Smooth muscle cell (in vitro differentiated cells): ENCODE measurements around the gene OTOGL. TPM values are rescaled to one million over a fixed set of nuclear protein-coding genes. Genes with fewer than 3 reads are reported as not detected.

Source experiments
- DNase-seq: peaks from one replicate; lab custom pipeline; 2025; ENCODE audit not compliant: unreplicated experiment; lab: John Stamatoyannopoulos, UW
- H2AFZ ChIP-seq: fragments of 200-600 bp; sonication (generic); 2 replicates; pipeline ENCODE4 v1.6.0; 2016; ENCODE audit warnings: antibody characterized with exemption, low read depth, mild to moderate bottlenecking
- H3F3A ChIP-seq: fragments of 200-600 bp; sonication (generic); 2 replicates; pipeline ENCODE4 v1.6.0; 2017; ENCODE audit warnings: antibody characterized with exemption, low read depth
- H3K27ac ChIP-seq: fragments of 200-600 bp; sonication (generic); 2 replicates; pipeline ENCODE4 v1.5.1; 2016; ENCODE audit warnings: low read depth, mild to moderate bottlenecking
- H3K27me3 ChIP-seq: fragments of 200-600 bp; sonication (generic); 2 replicates; pipeline ENCODE4 v1.6.1; 2016; ENCODE audit warnings: low read depth, mild to moderate bottlenecking
- H3K36me3 ChIP-seq: fragments of 200-600 bp; sonication (generic); 2 replicates; pipeline ENCODE4 v1.5.1; 2016; ENCODE audit warnings: low read depth
- H3K4me1 ChIP-seq: fragments of 200-600 bp; sonication (generic); 2 replicates; pipeline ENCODE4 v1.5.1; 2016; ENCODE audit warnings: low read depth
- H3K4me2 ChIP-seq: fragments of 200-600 bp; sonication (generic); 2 replicates; pipeline ENCODE4 v1.6.0; 2016; ENCODE audit warnings: mild to moderate bottlenecking
- H3K4me3 ChIP-seq: fragments of 200-600 bp; sonication (generic); 2 replicates; pipeline ENCODE4 v1.5.1; 2016; ENCODE audit warnings: mild to moderate bottlenecking
- H3K79me2 ChIP-seq: fragments of 200-600 bp; sonication (generic); 2 replicates; pipeline ENCODE4 v1.6.0; 2016; ENCODE audit warnings: low read depth, mild to moderate bottlenecking
- H3K9ac ChIP-seq: fragments of 200-600 bp; sonication (generic); 2 replicates; pipeline ENCODE4 v1.6.0; 2016; ENCODE audit warnings: low read depth
- H3K9me3 ChIP-seq: fragments of 200-600 bp; sonication (generic); replicated peaks from 2 replicates; pipeline ENCODE4 v1.5.1; 2016; ENCODE audit warnings: low read depth
- H4K20me1 ChIP-seq: fragments of 200-600 bp; sonication (generic); 2 replicates; pipeline ENCODE4 v1.6.0; 2016; ENCODE audit warnings: low read depth
- CTCF ChIP-seq: fragments of 200-600 bp; sonication (generic); IDR thresholded peaks from 2 replicates; pipeline ENCODE4 v1.5.1; 2017; ENCODE audit warnings: borderline replicate concordance, mild to moderate bottlenecking, antibody characterized with exemption; ENCODE audit not compliant: insufficient read depth, poor library complexity, severe bottlenecking
- WGBS: methylation state at CpG from one replicate; pipeline ENCODE4 v1.1.7; 2016; ENCODE audit warnings: low lambda C conversion rate; 5-methylcytosine and 5-hydroxymethylcytosine counted together
- polyA plus RNA-seq: library from polyadenylated mRNA; unstranded; fragments of >200 nt; fragmentation: Nextera tagmentation; extraction: Ambion mirVana; gene quantifications from 2 replicates; pipeline ENCODE4 v1.2.1, GENCODE V29; 2016
- total RNA-seq: library from RNA; depleted of rRNA; stranded (reverse); fragments of >200 nt; gene quantifications from 2 replicates; pipeline ENCODE4 v1.2.3, GENCODE V29; 2014

The OTOGL gene
- total and polyA plus RNA-seq, 2 experiments from 2014 or later: 0.09 TPM; not detected in 1

- DNase-seq: no peak
- Histone ChIP-seq H3K9me3 (no peaks in the 10 kb centered on the region), H3K4me3 (no peak overlapping the region), H2AFZ (no peak overlapping the region), H4K20me1 (no peaks in the 10 kb centered on the region), H3K4me1 (no peaks in the 10 kb centered on the region), H3K4me2 (no peak overlapping the region), H3K9ac (no peak overlapping the region), H3F3A (no peaks in the 10 kb centered on the region), H3K27me3 (no peaks in the 10 kb centered on the region), H3K36me3 (no peaks in the 10 kb centered on the region), H3K79me2 (no peaks in the 10 kb centered on the region), H3K27ac (no peak overlapping the region)
- 81% methylated on average over 4 of the region's 4 CpGs for WGBS
- no peak for TF ChIP-seq CTCF
Observed at GRCh38 chr12:80277732-80278131, 178.4 kb downstream of the OTOGL start.

- no peak for DNase-seq
- TF ChIP-seq CTCF: no peak
- Histone ChIP-seq H3K79me2 (no peaks in the 10 kb centered on the region), H3K27me3 (no peaks in the 10 kb centered on the region), H2AFZ (no peak overlapping the region), H3K4me2 (no peak overlapping the region), H3K4me3 (no peak overlapping the region), H3K4me1 (no peaks in the 10 kb centered on the region), H4K20me1 (no peaks in the 10 kb centered on the region), H3K36me3 (no peaks in the 10 kb centered on the region), H3K9me3 (no peaks in the 10 kb centered on the region), H3F3A (no peaks in the 10 kb centered on the region), H3K9ac (no peak overlapping the region), H3K27ac (no peak overlapping the region)
- 86% methylated on average over 4 of the region's 4 CpGs for WGBS
Observed at GRCh38 chr12:80282226-80282625, 182.9 kb downstream of the OTOGL start.

- DNase-seq: no peak
- Histone ChIP-seq H3K27ac (no peak overlapping the region), H3K4me1 (no peaks in the 10 kb centered on the region), H3K9ac (no peak overlapping the region), H3K4me3 (no peak overlapping the region), H3K4me2 (no peak overlapping the region), H4K20me1 (no peaks in the 10 kb centered on the region), H3K79me2 (no peaks in the 10 kb centered on the region), H3K27me3 (no peaks in the 10 kb centered on the region), H3K36me3 (no peaks in the 10 kb centered on the region), H3K9me3 (no peaks in the 10 kb centered on the region), H3F3A (no peaks in the 10 kb centered on the region), H2AFZ (no peak overlapping the region)
- no peak for TF ChIP-seq CTCF
Observed at GRCh38 chr12:80282761-80283160, 183.4 kb downstream of the OTOGL start.

GRCh38 chr12:80291108-80291754, 191.9 kb downstream of the OTOGL start:
- no peak for DNase-seq

More at GRCh38 chr12:80291108-80291754, 191.9 kb downstream of the OTOGL start:
- Histone ChIP-seq H2AFZ (no peak overlapping the region), H3K79me2 (no peaks in the 10 kb centered on the region), H3K9ac (no peak overlapping the region), H3K4me2 (no peak overlapping the region), H4K20me1 (no peaks in the 10 kb centered on the region), H3K27ac (no peak overlapping the region), H3K4me1 (no peaks in the 10 kb centered on the region), H3F3A (no peaks in the 10 kb centered on the region), H3K27me3 (no peaks in the 10 kb centered on the region), H3K4me3 (no peak overlapping the region), H3K36me3 (no peaks in the 10 kb centered on the region), H3K9me3 (no peaks in the 10 kb centered on the region)
- TF ChIP-seq CTCF: no peak
- 79% methylated on average over 5 of the region's 5 CpGs for WGBS
